ENCODE results near the gene PXDC1. TPM values are rescaled to one million over a fixed set of nuclear protein-coding genes. Genes with fewer than 3 reads are reported as not detected.

Gene PXDC1
- total and polyA plus RNA-seq, 2 donors (not counting 3 experiments of a cell fraction or from before 2014, with no cell fraction given) = 60.9 to 121 TPM

- FAIRE-seq = peak; percentile 83
- Histone ChIP-seq H3K79me2 (ENCODE audit: control insufficient read depth, insufficient read depth, low read length) (no peaks in the 10 kb centered on the region), H2AFZ (ENCODE audit: low read depth, low read length) (no peak overlapping the region), H3K27ac (ENCODE audit: insufficient read depth, low read depth, low read length) (no peak overlapping the region), H3K27me3 (ENCODE audit: control insufficient read depth in 2 of 2, insufficient read depth in 2 of 2, low read length in 2 of 2) (no peaks in the 10 kb centered on the region), H4K20me1 (replicated peaks; ENCODE audit: control insufficient read depth, extremely low read depth, insufficient read depth, low read length) (no peaks in the 10 kb centered on the region), H3K9me1 (replicated peaks; ENCODE audit: control insufficient read depth, extremely low read depth, insufficient read depth, low read length) (no peaks in the 10 kb centered on the region), H3K4me2 (ENCODE audit: insufficient read depth, low read length) (peak overlapping the region; percentile 17), H3K36me3 (ENCODE audit: control insufficient read depth in 2 of 2, extremely low read depth in 1 of 2, insufficient read depth in 2 of 2, low read length in 2 of 2) (no peaks in the 10 kb centered on the region), H3K9ac (replicated peaks; ENCODE audit: extremely low read depth, insufficient read depth, low read length) (no peak overlapping the region), H3K4me1 (ENCODE audit: control insufficient read depth, extremely low read depth, insufficient read depth, low read length) (peaks cover 6% of the 10 kb centered on the region), H3K4me3 (replicated peaks in 1 of 3; ENCODE audit: insufficient read depth in 1 of 3, low read depth in 1 of 3, low read length in 3 of 3) (no peak overlapping the region), H3K9me3 (replicated peaks; ENCODE audit: control insufficient read depth, insufficient read depth, low read length) (no peaks in the 10 kb centered on the region)
- CTCF ChIA-PET = interaction anchor here (0.7 to 1.1 kb wide), 2 partner anchors 9 to 11 kb away, joined by 3 read pairs; no protein-coding TSS in a partner anchor
- intact Hi-C loops (cut with micrococcal nuclease) = no loop called here
- DNase-seq (ENCODE audit: low read depth, low spot score) = peak; percentile 89
- dilution Hi-C loops (cut with MboI; ENCODE audit: extremely low pct_ligation_motif_present, low sequenced_read_pairs) = no loop called here
- no TSS peak for BruUV-seq (replicated peaks)
- TF ChIP-seq JUN (IDR thresholded peaks at IDR 0.05; ENCODE audit: borderline replicate concordance, insufficient read depth, insufficient read length, low read depth) (peak; percentile 77), GATA2 (IDR thresholded peaks at IDR 0.05; ENCODE audit: insufficient read depth, insufficient read length, low read depth, low read length) (no peak), MYC (IDR thresholded peaks at IDR 0.05; ENCODE audit: low read depth, low read length) (no peak), FOS (IDR thresholded peaks at IDR 0.05; ENCODE audit: borderline replicate concordance, insufficient read depth, low read length) (peak; percentile 54), MAX (IDR thresholded peaks at IDR 0.05; ENCODE audit: insufficient read depth, insufficient read length) (peak; percentile 41)
- POLR2A ChIA-PET = no interaction called here
Observed at GRCh38 chr6:3707024-3707423, 44.5 kb downstream of the PXDC1 start.

DNA sequence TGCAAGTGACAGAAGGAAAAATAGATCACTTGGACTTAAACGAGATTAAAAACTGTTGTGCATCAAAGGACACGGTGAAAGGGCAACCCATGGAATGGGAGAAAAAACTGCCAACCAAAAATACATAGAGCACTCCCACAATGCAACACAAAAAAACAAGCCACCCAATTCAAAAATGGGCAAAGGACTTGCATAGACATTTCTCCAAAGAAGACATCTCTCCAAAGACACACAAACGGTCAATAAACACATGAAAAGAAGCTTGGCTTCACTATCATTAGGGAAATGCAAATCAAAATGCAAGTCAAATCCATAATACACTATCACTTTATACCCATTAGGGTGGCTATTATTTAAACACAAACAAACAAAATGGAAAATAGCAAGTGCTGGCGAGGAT lies 45.0 kb downstream of the PXDC1 start:
- Histone ChIP-seq H3K9me1 (replicated peaks; ENCODE audit: control insufficient read depth, extremely low read depth, insufficient read depth, low read length) (no peaks in the 10 kb centered on the region), H4K20me1 (replicated peaks; ENCODE audit: control insufficient read depth, extremely low read depth, insufficient read depth, low read length) (no peaks in the 10 kb centered on the region), H3K36me3 (ENCODE audit: control insufficient read depth in 2 of 2, extremely low read depth in 1 of 2, insufficient read depth in 2 of 2, low read length in 2 of 2) (no peaks in the 10 kb centered on the region), H3K9me3 (replicated peaks; ENCODE audit: control insufficient read depth, insufficient read depth, low read length) (no peaks in the 10 kb centered on the region), H3K79me2 (ENCODE audit: control insufficient read depth, insufficient read depth, low read length) (no peaks in the 10 kb centered on the region), H3K9ac (replicated peaks; ENCODE audit: extremely low read depth, insufficient read depth, low read length) (no peak overlapping the region), H3K4me2 (ENCODE audit: insufficient read depth, low read length) (no peak overlapping the region), H3K27ac (ENCODE audit: insufficient read depth, low read depth, low read length) (no peak overlapping the region), H3K4me1 (ENCODE audit: control insufficient read depth, extremely low read depth, insufficient read depth, low read length) (peaks cover 6% of the 10 kb centered on the region), H2AFZ (ENCODE audit: low read depth, low read length) (no peak overlapping the region), H3K4me3 (replicated peaks in 1 of 3; ENCODE audit: insufficient read depth in 1 of 3, low read depth in 1 of 3, low read length in 3 of 3) (no peak overlapping the region), H3K27me3 (ENCODE audit: control insufficient read depth in 2 of 2, insufficient read depth in 2 of 2, low read length in 2 of 2) (no peaks in the 10 kb centered on the region)
- CTCF ChIA-PET = interaction anchor here (0.7 to 1.1 kb wide), 2 partner anchors 10 to 11 kb away, joined by 3 read pairs; no protein-coding TSS in a partner anchor
- dilution Hi-C loops (cut with MboI; ENCODE audit: extremely low pct_ligation_motif_present, low sequenced_read_pairs) (no loop called here), intact Hi-C loops (cut with micrococcal nuclease) (no loop called here)
- POLR2A ChIA-PET = no interaction called here
- TF ChIP-seq POLR2A (IDR thresholded peaks at IDR 0.05; ENCODE audit: low read depth, low read length) (no peak), FOS (IDR thresholded peaks at IDR 0.05; ENCODE audit: borderline replicate concordance, insufficient read depth, low read length) (no peak), JUN (IDR thresholded peaks at IDR 0.05; ENCODE audit: borderline replicate concordance, insufficient read depth, insufficient read length, low read depth) (no peak), GATA2 (IDR thresholded peaks at IDR 0.05; ENCODE audit: insufficient read depth, insufficient read length, low read depth, low read length) (no peak), MAX (IDR thresholded peaks at IDR 0.05; ENCODE audit: insufficient read depth, insufficient read length) (no peak), EZH2 (IDR thresholded peaks at IDR 0.05; ENCODE audit: borderline replicate concordance, low read depth, low read length, severe bottlenecking) (no peak), POLR2AphosphoS5 (IDR thresholded peaks at IDR 0.05; ENCODE audit: insufficient read depth, low read depth, low read length) (no peak)
- TF ChIP-seq, protein P1, sequence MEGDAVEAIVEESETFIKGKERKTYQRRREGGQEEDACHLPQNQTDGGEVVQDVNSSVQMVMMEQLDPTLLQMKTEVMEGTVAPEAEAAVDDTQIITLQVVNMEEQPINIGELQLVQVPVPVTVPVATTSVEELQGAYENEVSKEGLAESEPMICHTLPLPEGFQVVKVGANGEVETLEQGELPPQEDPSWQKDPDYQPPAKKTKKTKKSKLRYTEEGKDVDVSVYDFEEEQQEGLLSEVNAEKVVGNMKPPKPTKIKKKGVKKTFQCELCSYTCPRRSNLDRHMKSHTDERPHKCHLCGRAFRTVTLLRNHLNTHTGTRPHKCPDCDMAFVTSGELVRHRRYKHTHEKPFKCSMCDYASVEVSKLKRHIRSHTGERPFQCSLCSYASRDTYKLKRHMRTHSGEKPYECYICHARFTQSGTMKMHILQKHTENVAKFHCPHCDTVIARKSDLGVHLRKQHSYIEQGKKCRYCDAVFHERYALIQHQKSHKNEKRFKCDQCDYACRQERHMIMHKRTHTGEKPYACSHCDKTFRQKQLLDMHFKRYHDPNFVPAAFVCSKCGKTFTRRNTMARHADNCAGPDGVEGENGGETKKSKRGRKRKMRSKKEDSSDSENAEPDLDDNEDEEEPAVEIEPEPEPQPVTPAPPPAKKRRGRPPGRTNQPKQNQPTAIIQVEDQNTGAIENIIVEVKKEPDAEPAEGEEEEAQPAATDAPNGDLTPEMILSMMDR (IDR thresholded peaks at IDR 0.05; ENCODE audit: extremely low read depth in 1 of 2, insufficient read depth in 1 of 2, low read depth in 1 of 2, low read length in 2 of 2) = no peak
- BruUV-seq (replicated peaks) = TSS peak; percentile 14
- DNase-seq (ENCODE audit: low read depth, low spot score) = no peak
- FAIRE-seq = no peak

Data from endothelial cell of umbilical vein (primary cell).